LNCAP (cell line): Measurements from ENCODE around the gene PADI1.

Experiments used
- TF ChIP-seq, protein P1 (sequence below): fragments of 450-650 bp; IDR thresholded peaks from 2 replicates; pipeline ENCODE4 v1.5.1; 2017; ENCODE audit warnings: mild to moderate bottlenecking

Gene PADI1

DNA sequence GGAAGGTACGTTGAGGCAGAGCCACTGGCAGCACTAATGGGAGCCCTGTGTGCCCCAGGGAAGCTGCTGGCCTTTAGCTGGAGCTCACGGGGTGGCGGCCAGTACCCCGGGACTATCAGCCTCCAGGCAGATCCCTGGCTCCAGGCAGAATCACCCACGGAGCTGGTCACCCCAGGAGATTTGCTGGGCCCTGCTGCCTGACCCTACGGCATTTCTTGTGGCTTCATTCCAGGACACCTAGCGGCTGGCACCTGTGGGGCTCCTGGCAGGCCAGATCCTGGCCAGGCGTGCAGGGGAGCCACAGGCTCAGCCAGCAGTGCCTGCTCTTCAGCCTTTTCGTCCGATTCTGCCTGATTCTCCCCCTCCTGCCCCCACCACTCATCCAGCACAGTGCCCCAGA lies 7.1 kb downstream of the PADI1 start:
- TF ChIP-seq, protein P1, sequence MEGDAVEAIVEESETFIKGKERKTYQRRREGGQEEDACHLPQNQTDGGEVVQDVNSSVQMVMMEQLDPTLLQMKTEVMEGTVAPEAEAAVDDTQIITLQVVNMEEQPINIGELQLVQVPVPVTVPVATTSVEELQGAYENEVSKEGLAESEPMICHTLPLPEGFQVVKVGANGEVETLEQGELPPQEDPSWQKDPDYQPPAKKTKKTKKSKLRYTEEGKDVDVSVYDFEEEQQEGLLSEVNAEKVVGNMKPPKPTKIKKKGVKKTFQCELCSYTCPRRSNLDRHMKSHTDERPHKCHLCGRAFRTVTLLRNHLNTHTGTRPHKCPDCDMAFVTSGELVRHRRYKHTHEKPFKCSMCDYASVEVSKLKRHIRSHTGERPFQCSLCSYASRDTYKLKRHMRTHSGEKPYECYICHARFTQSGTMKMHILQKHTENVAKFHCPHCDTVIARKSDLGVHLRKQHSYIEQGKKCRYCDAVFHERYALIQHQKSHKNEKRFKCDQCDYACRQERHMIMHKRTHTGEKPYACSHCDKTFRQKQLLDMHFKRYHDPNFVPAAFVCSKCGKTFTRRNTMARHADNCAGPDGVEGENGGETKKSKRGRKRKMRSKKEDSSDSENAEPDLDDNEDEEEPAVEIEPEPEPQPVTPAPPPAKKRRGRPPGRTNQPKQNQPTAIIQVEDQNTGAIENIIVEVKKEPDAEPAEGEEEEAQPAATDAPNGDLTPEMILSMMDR, result no peak

DNA sequence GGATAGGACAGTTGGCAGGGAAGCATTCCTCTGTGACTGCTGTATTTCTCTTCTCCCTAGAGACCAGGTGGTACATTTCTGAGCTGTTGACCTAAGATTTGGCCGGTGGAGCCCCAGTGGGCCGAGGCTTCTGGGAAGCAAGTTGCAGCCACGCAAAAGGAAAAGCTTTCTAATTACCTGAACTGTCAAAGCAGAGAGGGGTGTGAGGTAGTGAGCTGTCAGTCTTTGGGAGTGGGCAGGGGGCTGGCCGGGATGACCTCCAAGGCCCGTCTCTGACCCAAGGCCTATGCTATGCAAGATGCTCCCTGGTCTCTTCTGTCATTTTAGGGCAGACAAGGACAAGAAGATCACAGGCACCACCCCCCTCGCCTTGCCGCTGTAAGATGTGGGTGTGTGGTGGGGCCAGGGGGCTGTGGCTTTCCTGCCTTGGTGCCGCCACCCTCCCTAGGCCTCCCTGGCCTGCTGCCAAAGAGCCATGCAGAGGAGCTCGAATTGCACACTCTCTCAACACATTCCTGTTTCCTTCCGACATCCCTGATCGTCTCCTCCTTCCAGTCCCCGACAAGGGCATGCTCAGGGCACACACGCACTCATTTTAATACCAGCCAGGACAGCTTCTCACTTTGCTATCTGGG lies 7.7 kb downstream of the PADI1 start:
- TF ChIP-seq, protein P1, result no peak

DNA sequence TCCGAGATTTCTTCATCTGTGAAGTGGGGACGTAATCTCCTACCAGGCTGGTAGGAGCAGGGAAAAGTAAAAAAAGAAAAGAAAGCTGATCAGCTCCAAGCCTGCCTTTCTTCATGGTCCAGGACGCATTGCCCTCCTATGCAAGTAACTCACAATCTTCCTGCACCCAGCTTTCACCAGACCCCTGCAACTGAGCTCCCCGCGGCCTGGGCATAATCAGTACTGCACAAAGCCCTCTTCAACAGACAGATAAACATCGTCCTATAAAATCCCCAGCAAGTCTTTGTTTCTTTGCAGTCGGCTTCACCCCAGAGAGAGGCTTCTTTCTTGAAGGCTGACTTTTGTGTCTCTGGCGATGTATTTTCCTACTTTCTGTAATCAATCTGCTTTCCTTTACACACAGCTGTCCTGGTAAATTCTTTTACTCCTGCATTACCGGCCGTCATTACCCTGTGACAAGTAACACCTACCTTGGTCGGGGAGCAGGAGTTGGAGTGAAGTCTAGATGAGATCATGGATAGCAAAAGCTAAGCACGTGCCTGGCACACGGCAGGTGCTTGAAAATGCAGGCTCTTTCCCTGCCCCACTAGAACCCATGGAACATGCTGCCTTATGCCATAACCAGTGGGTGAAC lies 8.3 kb downstream of the PADI1 start:
- TF ChIP-seq, protein P1, result no peak

DNA sequence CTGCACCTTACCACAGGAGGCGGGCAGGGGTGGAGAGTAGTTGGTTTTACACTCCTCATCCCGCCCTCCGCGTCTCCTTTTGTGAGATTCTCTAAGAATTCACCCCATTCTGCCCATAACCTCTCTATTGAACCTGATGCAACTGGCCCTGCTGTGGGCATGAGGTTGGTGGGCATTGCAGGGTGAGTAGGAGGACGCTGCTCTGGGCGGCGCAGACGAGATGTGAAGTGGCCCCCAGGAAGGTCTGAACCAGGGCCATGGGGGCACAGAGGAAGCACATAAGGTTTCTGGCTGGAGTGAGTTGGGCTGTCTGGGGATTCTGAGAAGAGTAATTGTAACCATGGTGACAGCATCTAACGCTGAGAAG lies 8.8 kb downstream of the PADI1 start:
- TF ChIP-seq, protein P1, result no peak

DNA sequence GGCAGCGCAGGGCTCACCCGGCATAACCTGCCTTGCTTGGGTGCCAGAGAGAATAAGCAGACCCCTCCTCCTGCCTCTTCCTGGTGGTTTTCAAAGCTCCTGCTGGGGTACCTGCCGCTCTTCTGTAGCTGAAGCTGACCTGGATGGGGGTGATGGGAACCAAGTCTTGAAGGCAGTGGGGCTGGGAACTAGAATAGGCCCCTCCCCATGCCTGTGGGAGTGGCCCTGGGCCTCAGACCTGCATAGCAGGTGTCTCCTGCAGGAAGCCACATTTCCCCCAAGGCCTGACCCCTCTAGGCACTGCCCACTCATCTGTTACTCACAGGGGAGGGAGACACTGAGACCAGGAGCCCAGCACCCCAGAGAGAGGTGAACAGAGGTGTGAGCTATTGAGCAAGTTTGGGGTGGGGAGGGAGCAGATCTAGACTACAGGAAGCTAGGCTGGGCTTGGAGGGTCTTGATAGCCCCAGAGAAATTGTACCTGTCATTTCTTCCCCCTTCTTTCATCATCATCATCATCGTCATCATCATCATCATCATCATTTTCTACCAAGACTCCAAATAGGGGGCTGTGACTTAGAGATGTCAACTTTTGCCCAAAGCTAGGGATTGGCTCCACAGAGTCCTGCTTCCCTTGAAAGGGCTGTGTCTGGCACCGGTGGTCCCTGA lies 10.1 kb downstream of the PADI1 start:
- TF ChIP-seq, protein P1, result no peak

DNA sequence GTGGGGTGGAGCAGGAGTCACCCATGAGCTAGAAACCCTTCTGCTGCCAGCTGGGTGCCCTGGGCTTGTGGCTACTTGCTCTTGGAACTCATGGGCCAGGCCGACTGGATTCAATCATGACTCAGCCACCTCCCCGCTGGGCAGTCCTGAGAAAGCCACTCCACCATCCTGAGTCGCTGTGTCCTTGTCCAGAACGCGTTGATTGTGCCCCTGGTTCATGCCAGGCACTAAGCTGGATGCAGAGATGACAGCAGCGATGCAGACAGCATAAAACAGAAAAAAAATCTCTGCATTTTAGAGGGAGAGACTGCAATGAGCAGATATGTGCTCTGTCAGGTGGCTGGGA lies 10.6 kb downstream of the PADI1 start:
- TF ChIP-seq, protein P1, result no peak

DNA sequence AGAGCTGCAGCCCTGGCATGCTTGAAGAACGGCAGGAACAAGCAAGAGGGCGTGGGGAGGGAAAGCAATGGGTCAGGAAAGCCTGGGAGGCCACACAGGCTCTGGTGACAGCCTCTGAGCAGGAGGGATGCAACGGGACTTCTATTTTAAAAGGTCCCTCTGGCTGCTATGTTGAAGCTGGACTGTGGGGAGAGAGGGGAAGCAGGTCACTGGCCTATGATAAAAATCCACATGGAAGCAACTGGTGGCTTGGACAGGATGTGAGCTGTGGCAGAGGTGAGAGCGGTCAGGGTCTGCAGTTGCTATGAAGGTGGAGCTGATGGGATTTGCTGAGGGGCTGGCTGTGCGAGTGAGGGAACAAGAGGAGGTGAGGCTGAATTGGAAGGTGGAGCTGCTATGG lies 11.2 kb downstream of the PADI1 start:
- TF ChIP-seq, protein P1, result no peak
